VCaP (cell line): Measurements from ENCODE around the gene PLAAT1.

Experiments
- H3K27ac ChIP-seq: fragments of 450-650 bp; 2 replicates; pipeline ENCODE4 v1.5.1; 2017
- CTCF ChIP-seq: fragments of 450-650 bp; conservative IDR thresholded peaks from 2 replicates; pipeline ENCODE4 v1.5.1; 2017; ENCODE audit warnings: mild to moderate bottlenecking, moderate library complexity

The PLAAT1 gene

GRCh38 chr3:193317682-193318300 is 76.8 kb downstream of the PLAAT1 start:
- TF ChIP-seq CTCF, result no peak
- peak overlapping the region; percentile 29 for H3K27ac ChIP-seq
